ENCODE results near the gene CENPA.
A peak's percentile ranks its signal among the peaks of the same experiment; 100 is the strongest.

CENPA gene

DNA sequence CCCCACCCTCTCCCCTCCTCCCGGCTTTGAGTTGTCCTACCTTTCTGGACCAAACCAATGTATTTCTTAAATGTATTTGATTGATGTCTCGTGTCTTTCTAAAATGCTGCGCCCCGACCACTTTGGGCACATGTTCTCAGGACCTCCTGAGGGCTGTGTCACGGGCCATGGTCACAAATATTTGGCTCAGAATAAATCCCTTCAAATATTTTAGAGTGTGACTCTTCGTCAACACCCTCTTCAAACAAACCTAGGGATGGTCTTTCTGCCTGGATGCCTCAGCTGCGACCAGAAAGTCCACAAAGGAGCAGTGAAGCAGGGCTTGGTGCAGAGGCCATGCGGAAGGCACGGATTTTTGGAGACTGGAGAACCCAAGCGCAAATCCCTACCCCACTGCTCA lies 22.8 kb upstream of the CENPA start:
- no peak for DNase-seq

DNA sequence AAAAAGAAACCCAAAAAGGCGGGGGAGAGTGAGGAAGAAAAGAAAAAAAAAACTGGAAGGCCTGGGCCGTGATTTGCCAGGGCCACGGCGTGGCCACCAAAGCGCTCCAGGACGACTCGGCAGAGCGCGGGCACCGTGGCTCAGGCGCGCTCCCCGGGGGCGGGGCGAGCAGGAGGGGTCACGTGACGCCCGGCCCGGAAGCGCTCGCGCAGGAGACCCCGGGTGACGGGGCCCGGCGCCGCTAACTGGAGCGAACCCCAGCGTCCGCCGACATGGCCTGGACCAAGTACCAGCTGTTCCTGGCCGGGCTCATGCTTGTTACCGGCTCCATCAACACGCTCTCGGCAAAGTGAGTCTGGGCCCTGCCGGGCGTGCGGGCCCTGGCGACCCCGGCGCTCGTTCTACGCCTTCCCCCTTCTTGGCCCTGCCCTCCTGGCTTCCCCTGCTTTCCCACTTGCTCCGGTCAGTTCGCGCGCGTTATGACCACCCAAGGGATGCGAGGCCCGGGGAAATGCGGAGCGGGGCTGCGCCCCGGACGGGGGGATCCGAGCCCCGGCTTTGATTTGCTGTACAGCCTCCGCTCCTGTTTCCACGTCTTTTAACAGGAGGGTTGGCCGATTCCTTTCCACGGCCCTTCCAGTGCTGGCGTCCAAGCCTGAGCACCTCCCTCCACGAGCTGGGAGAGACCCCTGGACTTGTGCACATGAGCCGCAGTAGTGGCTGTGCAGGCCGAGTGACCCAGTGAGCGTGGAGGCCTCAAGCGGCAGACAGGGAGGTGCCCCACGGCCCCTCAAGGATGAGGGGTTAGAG lies 21.6 kb upstream of the CENPA start, which contains the start of gene SLC35F6:
Gene SLC35F6 (plus strand): TSS at position 207 of the 810 bp plus-strand sequence. CDS start 66 bp downstream, at position 273.
- DNase-seq, result peak; percentile 84

DNA sequence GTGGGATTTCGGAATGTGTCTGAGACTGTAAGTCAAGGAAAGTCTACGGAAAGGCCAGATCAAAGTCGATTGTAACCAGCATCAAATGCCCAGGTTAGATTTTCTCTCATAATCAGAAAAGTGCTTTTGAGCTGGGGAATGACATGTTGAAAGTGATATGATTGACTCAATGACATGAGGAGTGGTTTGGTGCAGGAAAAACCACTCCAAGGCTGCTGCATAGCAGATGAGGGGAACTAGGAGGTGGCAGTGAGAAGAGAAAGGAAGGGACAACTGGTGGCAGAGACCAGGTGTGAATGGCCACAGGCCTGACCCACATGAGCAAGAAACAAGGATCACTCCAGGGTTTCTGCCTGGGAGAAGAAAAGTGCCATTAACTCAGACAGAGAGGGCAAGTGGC lies 20.9 kb upstream of the CENPA start:
- DNase-seq, result no peak

DNA sequence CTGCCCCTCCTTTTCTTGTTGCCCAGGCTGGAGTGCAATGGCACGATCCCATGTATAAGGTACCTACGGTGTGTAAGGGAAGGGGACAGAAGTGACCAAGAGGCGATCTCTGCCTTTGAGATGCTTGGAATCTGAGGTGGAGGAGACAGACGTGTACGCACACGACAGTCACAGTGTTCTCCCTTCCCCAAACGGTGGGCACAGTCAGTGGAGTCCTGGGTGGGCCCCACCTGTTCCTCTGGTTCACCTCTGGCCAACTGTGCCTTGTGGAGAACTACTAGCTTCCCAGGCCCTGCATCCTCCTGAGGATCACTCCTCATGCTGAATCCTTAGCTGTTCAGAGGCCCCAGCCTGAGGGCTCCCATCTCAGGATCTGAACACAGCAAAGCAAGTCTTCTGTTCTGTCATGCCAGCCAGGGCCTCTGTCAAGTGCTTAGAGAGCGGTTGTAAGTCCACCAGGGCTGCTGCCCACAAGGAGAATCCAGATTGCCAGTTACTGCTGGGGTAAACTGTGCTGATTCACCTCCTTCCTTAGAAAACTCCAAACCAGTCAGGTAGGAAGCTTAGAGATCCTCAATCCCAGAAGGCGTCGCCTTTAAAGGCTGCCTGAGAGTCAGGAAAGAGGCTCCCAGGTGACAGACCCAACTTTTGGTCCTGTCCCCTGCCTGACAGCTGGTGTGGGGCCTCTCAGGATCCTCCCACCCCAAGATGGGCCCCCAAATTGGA lies 20.2 kb upstream of the CENPA start:
- DNase-seq, result no peak

DNA sequence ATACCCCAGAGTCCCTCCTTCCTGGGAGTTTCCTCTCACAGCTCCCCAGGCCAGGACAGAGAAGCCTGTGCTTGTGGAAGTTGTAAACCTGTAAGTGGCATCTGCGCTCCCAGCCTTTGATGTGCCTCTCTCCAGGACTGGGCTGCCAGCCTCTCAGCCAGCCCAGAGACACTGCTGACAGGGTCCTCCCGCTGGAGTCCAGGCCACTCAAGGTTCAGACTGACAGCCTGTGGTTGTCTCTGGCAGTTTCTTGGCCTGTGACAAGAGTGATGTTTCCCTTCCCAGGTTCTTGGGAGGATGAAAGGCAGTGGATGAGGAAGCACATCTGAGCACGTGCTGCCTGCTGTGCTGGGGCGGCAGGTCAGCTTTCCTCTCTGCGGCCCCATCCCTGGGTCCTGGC lies 18.7 kb upstream of the CENPA start:
- no peak for DNase-seq

DNA sequence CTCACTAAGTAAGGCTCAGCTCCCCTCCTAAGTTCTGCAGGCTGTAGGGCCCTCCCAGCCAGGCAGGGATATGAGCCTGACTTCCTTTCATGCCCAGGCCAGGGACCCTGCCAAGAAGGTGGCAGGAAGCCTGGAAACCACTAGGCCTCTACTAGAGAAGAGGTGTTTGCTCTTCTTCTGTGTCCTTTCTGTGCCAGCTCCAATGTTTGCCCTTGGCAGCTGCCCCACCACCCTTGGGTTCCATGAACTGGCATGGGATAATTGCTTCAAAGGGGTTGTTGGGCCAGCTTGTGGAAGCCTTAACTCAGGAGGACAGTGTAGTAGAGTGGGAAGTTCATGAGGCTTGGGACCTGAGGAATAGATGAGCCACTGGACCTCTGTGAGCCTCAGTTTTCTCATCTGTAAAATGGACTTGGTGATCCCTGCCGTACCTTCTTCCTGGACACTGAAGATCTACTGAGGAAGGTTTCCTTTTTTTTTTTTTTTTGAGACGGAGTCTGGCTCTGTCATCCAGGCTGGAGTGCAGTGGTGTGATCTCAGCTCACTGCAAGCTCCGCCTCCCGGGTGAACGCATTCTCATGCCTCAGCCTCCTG lies 17.9 kb upstream of the CENPA start:
- DNase-seq, result no peak

DNA sequence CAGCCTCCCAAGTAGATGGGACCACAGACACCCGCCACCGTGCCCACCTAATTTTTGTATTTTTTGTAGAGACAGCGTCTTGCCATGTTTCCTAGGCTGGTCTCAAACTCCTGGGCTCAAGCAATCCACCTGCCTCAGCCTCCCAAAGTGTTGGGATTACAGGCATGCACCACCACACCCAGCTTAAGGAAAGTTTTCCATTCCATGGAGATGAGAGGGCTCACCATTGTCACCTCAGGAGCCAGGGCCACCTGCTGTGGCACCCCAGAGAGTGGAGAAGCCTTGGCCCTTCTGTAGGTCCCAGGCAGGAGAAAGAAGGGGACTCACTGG lies 17.1 kb upstream of the CENPA start:
- DNase-seq, result no peak

DNA sequence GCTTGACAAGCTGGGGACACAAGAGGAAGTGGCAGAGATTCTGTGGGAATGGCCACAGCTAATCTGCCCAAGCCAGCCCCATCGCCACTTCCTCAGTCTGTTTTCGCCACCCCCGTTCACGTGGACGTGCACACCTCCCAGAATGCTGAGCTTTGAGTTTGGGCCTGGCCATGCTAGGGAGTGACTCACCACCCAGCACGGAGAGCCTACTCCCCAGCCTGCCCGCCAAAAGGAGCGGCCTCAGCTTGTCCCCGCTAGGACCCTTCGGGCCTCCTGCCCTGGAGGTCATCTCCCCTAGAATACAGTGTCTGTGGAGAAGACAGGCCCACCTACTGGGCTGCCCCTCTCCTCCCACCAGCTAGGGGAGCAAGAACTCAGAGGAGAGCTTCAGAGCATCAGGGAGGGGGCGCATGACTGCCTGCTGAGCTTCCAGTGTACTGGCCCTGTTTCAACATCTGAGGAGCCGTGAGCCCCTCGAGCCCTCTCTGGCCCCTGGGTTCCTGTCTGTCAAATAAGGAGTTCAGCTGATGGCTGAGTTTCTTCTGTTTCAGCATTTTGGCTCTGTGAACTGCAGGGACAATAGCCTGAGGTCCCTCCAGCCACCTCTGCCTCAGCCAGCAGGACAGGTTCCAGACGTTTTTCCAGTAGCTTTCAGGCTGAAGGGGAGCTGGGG lies 16.6 kb upstream of the CENPA start:
- DNase-seq, result peak; percentile 33

DNA sequence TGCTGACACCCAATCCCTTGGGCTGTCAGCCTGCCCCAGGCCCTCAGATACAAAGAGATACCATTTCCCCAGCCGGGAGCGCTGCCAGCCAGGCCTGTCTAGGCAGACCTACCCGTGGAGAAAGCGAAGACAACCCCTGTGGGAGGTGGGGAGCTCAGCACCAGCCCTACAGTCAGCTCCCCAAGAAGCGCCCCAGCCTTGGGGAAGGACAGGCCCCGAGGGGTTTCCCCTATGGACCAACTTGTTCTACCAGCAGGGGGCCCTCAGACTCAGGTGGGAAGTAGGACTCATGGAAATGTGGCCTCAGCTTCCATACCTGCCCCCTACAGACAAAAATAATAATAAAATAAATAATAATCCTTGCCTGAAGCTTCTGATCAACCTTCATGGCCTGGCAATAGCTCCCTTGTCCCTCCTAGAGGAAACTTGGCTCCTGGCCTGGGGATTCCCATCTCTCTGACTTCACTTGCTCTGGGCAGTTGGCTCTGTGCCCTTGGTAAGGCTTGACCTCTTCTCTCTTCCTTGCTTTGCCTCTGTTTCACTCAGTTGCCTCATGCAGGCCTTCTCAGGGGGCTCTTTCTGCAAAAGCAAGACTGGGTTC lies 14.8 kb upstream of the CENPA start:
- DNase-seq, result peak; percentile 38

DNA sequence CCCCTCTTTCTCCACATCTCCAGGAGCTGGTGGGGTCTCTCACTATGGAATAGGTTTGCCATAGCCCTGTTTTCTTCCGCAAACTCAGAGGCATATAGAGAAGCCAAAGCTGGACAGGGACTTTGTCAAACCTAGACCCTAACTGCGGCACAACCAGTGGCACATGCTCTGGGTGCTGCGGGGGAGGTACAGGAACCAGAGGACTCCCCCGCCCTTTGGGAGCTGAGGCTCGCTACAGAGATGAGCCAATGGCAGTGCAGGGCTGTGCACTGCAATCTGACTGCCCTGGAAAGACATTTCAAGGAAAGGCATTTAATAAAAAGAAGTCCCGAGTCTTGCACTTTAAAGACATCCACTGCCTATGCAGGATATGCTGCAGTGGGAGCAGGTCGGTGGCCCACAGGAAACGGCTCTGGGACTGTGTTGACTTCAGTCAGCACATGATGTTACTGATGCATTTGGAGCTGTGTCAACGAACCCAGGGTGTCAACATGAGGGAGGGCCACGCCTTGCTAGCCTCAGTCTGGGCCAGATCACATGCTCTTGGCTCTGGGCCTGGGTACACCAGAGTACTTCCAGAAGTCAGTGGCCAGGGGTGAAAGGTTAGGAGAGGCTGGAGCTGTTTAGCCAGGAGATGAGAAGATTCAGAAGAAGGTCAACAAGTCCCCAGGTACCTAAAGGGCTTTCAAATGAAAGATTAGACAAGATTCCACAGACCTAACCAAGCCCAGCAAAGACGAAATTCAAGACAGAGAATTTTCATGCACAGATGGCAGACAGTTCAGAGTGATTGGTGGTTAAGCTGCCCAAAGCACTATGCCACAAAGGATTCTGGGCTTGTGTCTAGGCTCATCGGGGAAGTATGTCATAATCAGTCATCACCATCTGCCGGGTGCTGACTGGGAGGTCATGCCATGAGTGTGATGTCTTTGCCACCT lies 13.5 kb upstream of the CENPA start:
- peak; percentile 33 for DNase-seq

DNA sequence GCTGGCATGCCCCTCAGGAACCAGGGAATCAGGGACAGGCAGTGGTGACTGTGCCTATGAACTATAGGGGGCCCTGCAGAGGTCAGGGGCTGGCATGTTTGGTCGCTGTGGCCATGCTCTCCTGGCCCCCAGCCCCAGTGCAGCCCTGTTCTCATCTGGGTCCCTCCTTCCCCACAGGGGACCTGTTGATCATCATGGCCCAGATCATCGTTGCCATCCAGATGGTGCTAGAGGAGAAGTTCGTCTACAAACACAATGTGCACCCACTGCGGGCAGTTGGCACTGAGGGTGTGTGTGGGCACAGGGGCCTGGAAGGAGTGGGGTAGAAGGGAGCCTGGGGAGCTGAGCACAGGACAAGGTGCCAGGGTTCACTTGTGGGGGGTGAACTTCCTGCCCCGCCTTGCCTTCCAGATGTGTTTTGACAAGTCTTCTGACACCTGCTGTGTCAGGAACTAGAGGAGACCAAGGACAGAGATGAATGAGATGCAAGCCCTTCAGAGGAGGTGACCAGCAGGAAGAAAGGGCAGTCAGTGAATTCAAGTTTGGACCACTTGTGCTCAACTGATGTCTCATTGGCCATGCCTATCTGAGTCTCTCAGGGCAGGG lies 9.6 kb upstream of the CENPA start:
- DNase-seq, result no peak

DNA sequence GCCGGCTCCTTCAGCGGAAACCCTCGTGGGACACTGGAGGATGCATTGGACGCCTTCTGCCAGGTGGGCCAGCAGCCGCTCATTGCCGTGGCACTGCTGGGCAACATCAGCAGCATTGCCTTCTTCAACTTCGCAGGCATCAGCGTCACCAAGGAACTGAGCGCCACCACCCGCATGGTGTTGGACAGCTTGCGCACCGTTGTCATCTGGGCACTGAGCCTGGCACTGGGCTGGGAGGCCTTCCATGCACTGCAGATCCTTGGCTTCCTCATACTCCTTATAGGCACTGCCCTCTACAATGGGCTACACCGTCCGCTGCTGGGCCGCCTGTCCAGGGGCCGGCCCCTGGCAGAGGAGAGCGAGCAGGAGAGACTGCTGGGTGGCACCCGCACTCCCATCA lies 7.8 kb upstream of the CENPA start:
- no peak for DNase-seq

DNA sequence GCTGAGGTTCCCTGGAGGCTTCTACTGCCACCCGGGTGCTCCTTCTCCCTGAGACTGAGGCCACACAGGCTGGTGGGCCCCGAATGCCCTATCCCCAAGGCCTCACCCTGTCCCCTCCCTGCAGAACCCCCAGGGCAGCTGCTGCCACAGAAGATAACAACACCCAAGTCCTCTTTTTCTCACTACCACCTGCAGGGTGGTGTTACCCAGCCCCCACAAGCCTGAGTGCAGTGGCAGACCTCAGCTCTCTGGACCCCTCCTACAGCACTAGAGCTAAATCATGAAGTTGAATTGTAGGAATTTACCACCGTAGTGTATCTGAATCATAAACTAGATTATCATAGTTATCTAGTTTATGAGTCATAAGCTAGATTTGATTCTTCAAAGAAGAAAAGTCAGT lies 7.3 kb upstream of the CENPA start:
- DNase-seq, result no peak

DNA sequence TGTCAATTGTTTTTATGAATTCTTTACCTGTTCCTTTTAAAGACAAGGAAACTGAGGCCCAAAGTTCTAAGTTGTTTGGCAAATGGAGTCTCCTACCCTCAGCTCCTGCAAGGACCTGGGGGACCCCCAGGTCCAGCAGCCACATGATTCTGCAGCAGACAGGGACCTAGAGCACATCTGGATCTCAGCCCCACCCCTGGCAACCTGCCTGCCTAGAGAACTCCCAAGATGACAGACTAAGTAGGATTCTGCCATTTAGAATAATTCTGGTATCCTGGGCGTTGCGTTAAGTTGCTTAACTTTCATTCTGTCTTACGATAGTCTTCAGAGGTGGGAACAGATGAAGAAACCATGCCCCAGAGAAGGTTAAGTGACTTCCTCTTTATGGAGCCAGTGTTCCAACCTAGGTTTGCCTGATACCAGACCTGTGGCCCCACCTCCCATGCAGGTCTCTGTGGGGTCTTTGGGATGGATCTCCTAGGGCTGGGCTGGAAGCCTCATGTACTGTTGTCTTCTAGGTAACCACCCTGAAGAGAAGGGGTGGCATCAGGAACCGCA lies 5.6 kb upstream of the CENPA start:
- DNase-seq, result no peak

DNA sequence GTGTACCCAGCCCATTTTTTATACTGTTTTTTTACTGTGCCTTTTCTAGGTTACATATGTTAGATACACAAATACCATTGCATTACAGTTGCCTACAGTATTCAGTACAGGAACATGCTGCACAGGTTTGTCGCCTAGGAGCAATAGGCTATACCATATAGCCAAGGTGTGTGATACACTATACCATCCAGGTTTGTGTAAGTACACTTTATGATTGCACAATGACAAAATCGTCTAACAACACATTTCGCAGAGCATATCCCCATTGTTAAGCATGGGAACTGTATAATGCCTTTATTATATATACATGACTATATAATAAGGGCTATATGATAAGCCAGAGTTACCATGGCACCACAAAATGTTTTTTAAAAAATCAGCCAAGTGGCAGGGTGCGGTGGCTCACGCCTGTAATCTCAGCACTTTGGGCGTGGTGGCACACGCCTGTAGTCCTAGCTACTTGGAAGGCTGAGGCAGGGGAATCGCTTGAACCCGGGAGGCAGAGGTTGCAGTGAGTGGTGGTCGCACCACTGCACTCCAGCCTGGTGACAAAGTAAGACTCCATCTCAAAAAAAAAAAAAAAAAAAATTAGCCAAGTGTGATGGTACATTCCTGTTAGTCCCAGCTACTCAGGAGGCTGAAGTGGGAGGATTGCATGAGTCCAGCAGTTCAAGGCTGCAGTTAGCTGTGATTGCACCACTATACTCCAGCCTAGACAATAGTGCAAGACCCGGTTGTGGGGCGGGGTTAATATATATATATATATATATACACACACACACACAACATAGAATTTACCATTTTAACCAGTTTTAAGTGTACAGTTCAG lies 2.8 kb upstream of the CENPA start:
- DNase-seq, result no peak

DNA sequence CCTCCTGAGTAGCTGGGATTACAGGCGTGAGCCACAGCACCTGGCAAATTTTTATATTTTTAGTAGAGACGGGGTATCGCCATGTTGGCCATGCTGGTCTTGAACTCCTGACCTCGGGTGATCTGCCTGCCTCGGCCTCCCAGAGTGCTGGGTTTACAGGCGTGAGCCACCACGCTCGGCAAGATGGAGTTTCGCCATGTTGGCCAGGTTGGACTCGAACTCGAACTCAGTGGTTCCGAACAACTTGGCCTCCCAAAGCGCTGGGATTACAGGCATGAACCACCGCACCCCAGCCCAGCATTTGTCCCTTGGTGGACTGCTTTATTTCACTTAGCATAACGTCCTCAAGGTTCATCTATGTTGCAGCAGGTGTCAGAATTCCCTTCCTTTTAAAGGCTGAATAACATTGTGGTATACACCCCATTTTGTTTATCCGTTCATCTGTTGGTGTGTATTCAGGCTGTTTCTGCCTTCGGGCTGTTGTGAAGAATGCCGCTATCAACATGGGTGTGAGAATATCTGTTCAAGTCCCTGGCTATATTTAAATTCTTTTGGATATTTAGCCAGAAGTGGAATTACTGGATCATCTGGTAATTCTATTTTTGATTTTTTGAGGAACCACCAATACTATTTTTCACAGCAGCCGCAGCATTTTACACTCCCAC lies 1.2 kb upstream of the CENPA start:
- no peak for DNase-seq

DNA sequence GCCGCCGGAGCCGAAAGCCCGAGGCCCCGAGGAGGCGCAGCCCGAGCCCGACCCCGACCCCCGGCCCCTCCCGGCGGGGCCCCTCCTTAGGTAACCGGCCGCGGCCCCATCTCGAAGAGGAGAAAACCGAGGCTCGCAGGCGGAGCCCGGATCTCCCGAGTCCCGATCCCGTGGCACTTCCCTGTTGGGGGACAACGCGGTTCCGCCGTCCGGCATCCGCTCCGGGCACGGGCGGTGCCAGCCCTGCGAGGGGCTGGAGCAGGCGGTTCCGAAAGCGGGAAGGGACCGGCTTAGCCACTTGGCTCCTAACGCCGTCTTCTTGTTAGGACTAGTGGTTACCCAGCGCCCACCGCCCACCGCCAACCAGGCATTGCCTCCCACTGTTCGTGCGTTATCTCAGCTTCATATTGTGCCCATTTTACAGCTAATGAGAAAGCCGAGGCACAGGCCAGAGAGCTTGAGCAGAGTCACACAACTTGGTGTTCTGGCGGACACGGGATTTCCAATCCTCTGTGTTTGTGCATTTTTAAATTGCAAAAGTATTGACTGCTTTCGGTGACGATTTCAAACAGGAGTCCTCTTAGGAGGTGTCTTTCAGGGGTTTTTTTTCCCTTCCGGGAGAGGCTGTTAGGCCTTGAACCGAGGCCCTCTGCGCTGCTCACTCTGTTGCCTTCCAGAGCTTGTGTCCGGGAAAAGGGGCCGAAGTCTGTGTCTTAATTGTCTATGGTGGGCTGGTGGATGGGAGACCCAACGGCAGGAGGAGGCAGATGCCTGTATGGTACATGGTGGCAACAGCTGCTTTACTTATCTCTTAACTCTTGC lies 562 bp downstream of the CENPA start:
- DNase-seq, result peak; percentile 8

DNA sequence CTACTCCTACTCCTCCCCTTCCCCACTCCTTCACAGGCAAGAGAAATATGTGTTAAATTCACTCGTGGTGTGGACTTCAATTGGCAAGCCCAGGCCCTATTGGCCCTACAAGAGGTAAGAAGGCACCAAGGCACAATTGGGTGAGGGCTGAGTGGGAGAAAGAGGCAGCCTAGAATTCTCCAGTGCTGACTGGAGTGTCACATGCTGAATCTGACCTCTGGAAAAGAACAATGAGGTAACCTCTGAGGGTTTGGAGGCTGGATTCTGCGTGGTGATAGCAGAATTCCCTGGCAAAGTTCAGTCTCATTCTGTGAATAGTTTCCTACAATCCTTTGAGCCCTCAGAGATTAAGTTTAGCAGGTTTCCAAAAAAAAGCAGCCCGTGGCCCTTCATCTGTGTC lies 6.9 kb downstream of the CENPA start:
- no peak for DNase-seq

DNA sequence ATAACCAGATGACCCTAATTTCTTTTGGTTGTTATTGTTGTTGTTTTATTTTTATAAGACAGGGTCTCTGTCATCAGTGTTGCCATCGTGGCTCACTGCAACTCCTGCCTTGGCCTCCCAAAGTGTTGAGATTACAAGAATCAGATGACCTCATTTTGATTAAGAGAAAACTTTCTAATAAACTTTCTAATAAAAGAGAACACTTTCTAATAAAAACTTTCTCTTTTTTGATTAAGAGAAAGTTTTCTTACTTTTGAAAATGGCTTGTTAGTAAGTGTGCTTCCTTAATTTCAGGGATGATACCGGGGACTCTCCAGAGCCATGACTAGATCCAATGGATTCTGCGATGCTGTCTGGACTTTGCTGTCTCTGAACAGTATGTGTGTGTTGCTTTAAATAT lies 7.7 kb downstream of the CENPA start:
- no peak for DNase-seq

Data from CD4-positive, alpha-beta T cell treated with Interleukin-10 for 1 hour (primary cell).